HepG2 (cell line): ENCODE results near the gene KCNK6. TPM values are rescaled to one million over a fixed set of nuclear protein-coding genes. Genes with fewer than 3 reads are reported as not detected.

Experiments
- ATAC-seq: fragments of 200-7000 bp; cut with Tn5 transposase; 3 replicates; pipeline ENCODE4 v1.9.1; 2020; ENCODE audit warnings: mild to moderate bottlenecking, moderate library complexity
- BruUV-seq: library from RNA; stranded (reverse); fragments of 400-500 nt; replicated peaks from 2 replicates; lab custom pipeline; 2021; lab: Mats Ljungman, UMichigan
- CTCF ChIA-PET: fragments of 300-600 bp; formaldehyde crosslinking; extraction: SDS; loops from one replicate; lab custom pipeline; 2021; ENCODE audit warnings: low total read pairs, inconsistent platforms, low intra/inter-chr PET ratio; lab: Yijun Ruan, JAX
- POLR2A ChIA-PET: fragments of 350-600 bp; sonication (Branson Sonifier 250); formaldehyde crosslinking; loops from one replicate; lab custom pipeline; 2020; ENCODE audit warnings: antibody characterized with exemption, inconsistent platforms; lab: Yijun Ruan, JAX
- DNase-seq: peaks from one replicate; pipeline ENCODE4 v3.0.0-alpha.2; 2015; ENCODE audit warnings: low spot score
- FAIRE-seq: peaks from 3 replicates; lab custom pipeline; 2011; peaks lifted over from hg19 to GRCh38; lab: Jason Lieb, UNC
- H2AFZ ChIP-seq: one replicate; pipeline ENCODE4 v1.6.1; 2011; ENCODE audit warnings: low read length, inconsistent platforms
- H3K27ac ChIP-seq: fragments of 300-600 bp; 3 replicates; pipeline ENCODE4 v1.8.0; 2011; ENCODE audit warnings: mixed run types, mild to moderate bottlenecking, mixed read lengths, low read length, inconsistent platforms; ENCODE audit not compliant: insufficient read depth; ENCODE audit errors: extremely low read length
- H3K27me3 ChIP-seq, 2 experiments: fragments of 200-600 bp in 1 of 2; 2 replicates in 1 of 2; 3 replicates in 1 of 2; pipeline versions ENCODE4 v1.6.0 to v1.8.0; 2011; ENCODE audit warnings: low read length in 2 of 2, mild to moderate bottlenecking in 2 of 2, moderate library complexity in 2 of 2, inconsistent platforms in 1 of 2; ENCODE audit not compliant: insufficient read depth in 2 of 2, control insufficient read depth in 1 of 2
- H3K36me3 ChIP-seq, 2 experiments: fragments of 200-600 bp in 1 of 2; replicated peaks in 1 of 2; 2 replicates in 1 of 2; 3 replicates in 1 of 2; pipeline versions ENCODE4 v1.5.1 to v1.8.0; 2011; ENCODE audit warnings: low read length in 2 of 2, inconsistent platforms in 1 of 2; ENCODE audit not compliant: insufficient read depth in 2 of 2, control insufficient read depth in 1 of 2
- H3K4me1 ChIP-seq: 2 replicates; pipeline ENCODE4 v1.5.1; 2012; ENCODE audit warnings: low read length, inconsistent platforms; ENCODE audit not compliant: insufficient read depth
- H3K4me2 ChIP-seq: 2 replicates; pipeline ENCODE4 v1.6.0; 2011; ENCODE audit warnings: low read depth, low read length, inconsistent platforms
- H3K4me3 ChIP-seq, 3 experiments: fragments of 200-600 bp in 1 of 3; sonication (generic), shearing (Covaris generic) in 1 of 3; replicated peaks in 1 of 3; 2 replicates each; pipeline ENCODE4 v1.5.1; 2011 to 2016; ENCODE audit warnings: low read length in 3 of 3, inconsistent platforms in 2 of 3, low read depth in 2 of 3, mild to moderate bottlenecking in 2 of 3, control low read depth in 1 of 3, mixed read lengths in 1 of 3; ENCODE audit not compliant: insufficient read depth in 1 of 3
- H3K79me2 ChIP-seq: one replicate; pipeline ENCODE4 v1.6.1; 2011; ENCODE audit warnings: low read length, inconsistent platforms; ENCODE audit not compliant: insufficient read depth
- H3K9ac ChIP-seq: 2 replicates; pipeline ENCODE4 v1.6.0; 2011; ENCODE audit warnings: mild to moderate bottlenecking, low read depth, low read length, inconsistent platforms; ENCODE audit not compliant: insufficient read depth
- H3K9me3 ChIP-seq: 2 replicates; pipeline ENCODE4 v1.5.1; 2012; ENCODE audit warnings: mild to moderate bottlenecking, low read length
- H4K20me1 ChIP-seq: 2 replicates; pipeline ENCODE4 v1.6.0; 2011; ENCODE audit warnings: inconsistent platforms, mild to moderate bottlenecking, low read length, moderate library complexity; ENCODE audit not compliant: insufficient read depth
- CEBPG ChIP-seq: IDR thresholded peaks from 2 replicates; pipeline ENCODE4 v1.6.1; 2016
- GATAD1 ChIP-seq: IDR thresholded peaks from 2 replicates; pipeline ENCODE4 v1.6.1; 2016; ENCODE audit warnings: missing genetic modification reagents, missing compliant biosample characterization
- ONECUT2 ChIP-seq: sonication (generic); formaldehyde crosslinking; IDR thresholded peaks from 2 replicates; pipeline ENCODE4 v1.4.0; 2020; ENCODE audit warnings: missing genetic modification reagents
- PAWR ChIP-seq: sonication (generic); formaldehyde crosslinking; IDR thresholded peaks from 2 replicates; pipeline ENCODE4 v1.4.0; 2020; ENCODE audit warnings: missing genetic modification reagents, mild to moderate bottlenecking, borderline replicate concordance
- PAX8 ChIP-seq: sonication (generic); formaldehyde crosslinking; IDR thresholded peaks from 2 replicates; pipeline ENCODE4 v1.8.0; 2022; ENCODE audit warnings: mild to moderate bottlenecking, missing genetic modification reagents, borderline replicate concordance
- RCOR2 ChIP-seq: IDR thresholded peaks from 2 replicates; pipeline ENCODE4 v1.6.1; 2016; ENCODE audit warnings: missing biosample characterization, missing genetic modification reagents
- RNF2 ChIP-seq: fragments of 450-650 bp; conservative IDR thresholded peaks from 2 replicates; pipeline ENCODE4 v1.6.1; 2016; ENCODE audit warnings: low read depth
- SRSF1 ChIP-seq: fragments of 200-400 bp; formaldehyde crosslinking; optimal IDR thresholded peaks from 2 replicates; pipeline ENCODE3; 2017; ENCODE audit warnings: mild to moderate bottlenecking, low read depth, low read length, moderate library complexity
- SRSF4 ChIP-seq: fragments of 200-400 bp; formaldehyde crosslinking; IDR thresholded peaks from one replicate; pipeline ENCODE4 v1.6.1; 2018; ENCODE audit warnings: mild to moderate bottlenecking, low read depth, low read length, moderate library complexity; ENCODE audit not compliant: poor library complexity, severe bottlenecking
- WGBS: methylation state at CpG from one replicate; pipeline ENCODE4 v1.1.6; 2017; ENCODE audit warnings: low lambda C conversion rate; 5-methylcytosine and 5-hydroxymethylcytosine counted together
- in situ Hi-C: cut with HindIII; loops from 2 replicates; pipeline ENCODE4 v1.10.0; 2017; ENCODE audit warnings: low pct_unique_long_range_greater_than_20kb; ENCODE audit not compliant: extremely low pct_ligation_motif_present
- intact Hi-C: fragments of 100-400 bp; cut with micrococcal nuclease; formaldehyde crosslinking; loops from one replicate; pipeline ENCODE4 v1.10.0; 2022; ENCODE audit not compliant: unreplicated experiment
- polyA plus RNA-seq, 8 experiments: library from polyadenylated mRNA; depleted of rRNA in 3 of 8; stranded (reverse) in 7 of 8; unstranded in 1 of 8; fragments of >200 nt; fragmentation: Illumina TruSeq in 4 of 8; extraction: Trizol in 4 of 8; gene quantifications; 2 replicates each; pipeline versions ENCODE4 v1.2.1 to v1.2.3, GENCODE V29; 2011 to 2016; ENCODE audit warnings: low read depth in 4 of 8, missing spikeins in 1 of 8, mixed read lengths in 1 of 8; ENCODE audit not compliant: insufficient read depth in 1 of 8
- total RNA-seq, 5 experiments: library from RNA; depleted of rRNA; stranded (reverse); fragments of >200 nt; fragmentation: Illumina TruSeq; extraction: Trizol; gene quantifications; 2 replicates each; pipeline ENCODE4 v1.2.3, GENCODE V29; 2016; ENCODE audit warnings: low read depth in 1 of 5

Gene KCNK6
- total and polyA plus RNA-seq, 2 of the 13 experiments (the other 11 are each of a cell fraction or from before 2014, with no cell fraction given) = 0.03 TPM; not detected in 1

DNA sequence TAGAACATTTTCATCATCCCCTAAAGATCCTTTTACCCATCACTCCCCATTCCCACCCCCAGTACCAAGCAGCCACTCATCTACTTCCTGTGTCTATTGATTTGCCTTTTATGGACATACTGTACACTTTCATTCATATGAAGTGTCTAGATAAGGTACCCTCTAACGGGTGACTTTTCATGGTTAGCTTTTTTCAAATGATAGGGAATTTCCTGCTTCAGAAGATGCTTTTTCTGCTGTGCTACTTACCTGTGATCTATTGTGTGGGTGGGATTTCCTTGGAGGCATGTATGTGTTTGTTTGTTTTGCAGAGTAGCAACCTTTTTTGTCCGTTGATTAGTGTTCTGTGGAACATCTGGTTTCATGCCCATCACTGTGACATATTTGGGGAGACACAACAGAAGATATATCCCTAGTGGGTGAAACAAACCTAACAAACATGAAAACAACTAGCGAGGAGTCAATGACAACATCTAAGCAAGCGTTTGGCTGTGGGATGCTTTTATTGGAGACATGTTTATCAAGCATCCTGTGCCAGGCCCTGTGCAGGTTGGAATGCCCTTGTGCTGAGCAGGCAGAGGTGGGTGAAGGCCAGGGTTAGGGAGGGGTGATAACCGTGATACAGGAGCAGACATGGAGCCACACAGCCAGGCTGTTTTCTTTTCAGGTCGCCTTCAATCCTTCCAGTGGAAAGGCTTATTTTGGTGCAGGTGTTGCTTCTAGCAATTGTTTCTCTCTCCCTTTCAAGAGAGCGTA is 37.7 kb upstream of the KCNK6 start:
- peaks cover 14% of the 10 kb centered on the region for H3K4me1 ChIP-seq
- H3K27ac ChIP-seq = no peak overlapping the region
- no peaks in the 10 kb centered on the region for H4K20me1 ChIP-seq
- no peaks in the 10 kb centered on the region for H3K9me3 ChIP-seq
- no TSS peak for BruUV-seq
- POLR2A ChIA-PET = no interaction called here
- WGBS = 29% methylated on average over 7 of the region's 7 CpGs
- no peak overlapping the region for H3K4me2 ChIP-seq
- no peak for FAIRE-seq
- CTCF ChIA-PET = no interaction called here
- no peaks in the 10 kb centered on the region for H3K36me3 ChIP-seq
- ATAC-seq = no peak
- H2AFZ ChIP-seq = no peak overlapping the region
- H3K9ac ChIP-seq = no peak overlapping the region
- intact Hi-C loops = no loop called here
- no peak for TF ChIP-seq SRSF4
- no peak for TF ChIP-seq RCOR2 (CRISPR knock-in tag)
- TF ChIP-seq ONECUT2 (CRISPR knock-in tag) = no peak
- TF ChIP-seq RNF2 = no peak
- no peak for TF ChIP-seq PAWR (CRISPR knock-in tag)
- TF ChIP-seq, all 625 proteins: peak for 0
- Histone ChIP-seq H3K4me3 (no peak overlapping the region), H3K79me2 (no peaks in the 10 kb centered on the region), H3K27me3 (no peaks in the 10 kb centered on the region; a peak in 1 of 5 replicates)
- DNase-seq = no peak
- in situ Hi-C loops = no loop called here

DNA sequence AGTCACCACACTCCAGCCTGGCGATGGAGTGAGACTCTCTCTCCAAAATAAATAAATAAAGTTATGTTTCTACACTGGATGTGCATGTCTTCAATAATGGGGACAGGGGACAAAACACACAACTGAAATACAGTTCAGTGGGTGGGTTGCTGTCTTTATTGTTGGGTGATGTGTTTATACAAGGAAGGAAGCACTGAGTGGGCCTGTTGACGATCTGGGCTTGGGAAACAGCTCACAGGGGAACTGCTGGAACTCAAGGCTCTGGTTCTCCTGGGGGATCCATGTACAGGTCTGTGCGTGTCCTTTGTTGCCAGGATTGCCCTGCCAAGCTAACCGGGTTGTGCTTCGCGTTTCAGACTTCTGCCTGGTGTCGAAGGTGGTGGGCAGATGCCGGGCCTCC is 36.4 kb upstream of the KCNK6 start:
- H2AFZ ChIP-seq = no peak overlapping the region
- H3K4me1 ChIP-seq = peaks cover 4% of the 10 kb centered on the region; the same call in 1 of the 2 replicates
- no peaks in the 10 kb centered on the region; a peak in 2 of 5 replicates for H3K27me3 ChIP-seq
- BruUV-seq = no TSS peak
- no peak for TF ChIP-seq PAX8 (CRISPR knock-in tag)
- no peak for TF ChIP-seq SRSF1
- TF ChIP-seq CEBPG = no peak
- TF ChIP-seq GATAD1 (CRISPR knock-in tag) = no peak
- DNase-seq (no peak), FAIRE-seq (no peak), ATAC-seq (no peak)
- 81% methylated on average over 7 of the region's 8 CpGs for WGBS
- ChIA-PET POLR2A (no interaction called here), CTCF (no interaction called here)
- H3K9me3 ChIP-seq = no peaks in the 10 kb centered on the region
- no peaks in the 10 kb centered on the region for H3K36me3 ChIP-seq
- in situ Hi-C loops (no loop called here), intact Hi-C loops (no loop called here)
- H3K79me2 ChIP-seq = no peaks in the 10 kb centered on the region
- H3K9ac ChIP-seq = no peak overlapping the region
- H3K27ac ChIP-seq = no peak overlapping the region
- no peak overlapping the region for H3K4me3 ChIP-seq
- no peaks in the 10 kb centered on the region for H4K20me1 ChIP-seq
- no peak overlapping the region for H3K4me2 ChIP-seq
